Bronchial epithelial cell (primary cell): Measurements from ENCODE around the gene GPN3. TPM values are rescaled to one million over a fixed set of nuclear protein-coding genes. Genes with fewer than 3 reads are reported as not detected.

ENCODE experiments used
- DNase-seq: peaks from one replicate; pipeline ENCODE4 v3.0.0-alpha.2; 2010; ENCODE audit warnings: low read depth
- FAIRE-seq: peaks from 2 replicates; lab custom pipeline; 2011; peaks lifted over from hg19 to GRCh38; lab: Jason Lieb, UNC
- H3K27me3 ChIP-seq: 2 replicates; pipeline ENCODE4 v1.5.1; 2011; ENCODE audit warnings: low read length; ENCODE audit not compliant: control insufficient read depth, insufficient read depth
- H3K36me3 ChIP-seq: 2 replicates; pipeline ENCODE4 v1.5.1; 2011; ENCODE audit warnings: low read length; ENCODE audit not compliant: control insufficient read depth, insufficient read depth
- H3K4me3 ChIP-seq: 2 replicates; pipeline ENCODE4 v1.5.1; 2011; ENCODE audit warnings: mild to moderate bottlenecking, low read depth, low read length, control low read depth
- CTCF ChIP-seq: IDR thresholded peaks from 2 replicates; pipeline ENCODE4 v1.5.1; 2011; ENCODE audit warnings: mild to moderate bottlenecking, moderate library complexity, low read length, control low read depth, inconsistent platforms; ENCODE audit not compliant: insufficient read depth, severe bottlenecking
- total RNA-seq: library from RNA; depleted of rRNA; stranded (reverse); fragments of >200 nt; gene quantifications from 2 replicates; pipeline ENCODE4 v1.2.1, GENCODE V29; 2014

Gene GPN3
- total RNA-seq, result 16.6 and 19.7 TPM in 2 replicates

- DNase-seq (peak; percentile 97), FAIRE-seq (peak; percentile 7)
- Histone ChIP-seq H3K36me3 (peaks cover 2% of the 10 kb centered on the region), H3K27me3 (no peaks in the 10 kb centered on the region), H3K4me3 (peak within 1 kb of the TSS; percentile 74)
- no peak for TF ChIP-seq CTCF
Observed at GRCh38 chr12:110468214-110469048, at the start of gene GPN3, which contains the start of gene FAM216A. TSS of gene GPN3 (minus strand) at chr12:110468257. CDS start at chr12:110468203, 54 bp downstream. TSS of gene FAM216A (plus strand) at chr12:110468845. CDS start at chr12:110468876, 31 bp downstream.

GRCh38 chr12:110516995-110517394 is 48.9 kb upstream of the GPN3 start:
- Histone ChIP-seq H3K27me3 (no peaks in the 10 kb centered on the region), H3K36me3 (no peaks in the 10 kb centered on the region), H3K4me3 (no peak overlapping the region)
- FAIRE-seq, result no peak
- DNase-seq, result no peak
- no peak for TF ChIP-seq CTCF

- no peaks in the 10 kb centered on the region for H3K27me3 ChIP-seq
- DNase-seq (no peak), FAIRE-seq (no peak)
- H3K4me3 ChIP-seq, result no peak overlapping the region
- H3K36me3 ChIP-seq, result no peaks in the 10 kb centered on the region
- TF ChIP-seq CTCF, result no peak
Observed at GRCh38 chr12:110514363-110514762, 46.3 kb upstream of the GPN3 start.

GRCh38 chr12:110513842-110514241 is 45.8 kb upstream of the GPN3 start:
- no peak overlapping the region for H3K4me3 ChIP-seq
- no peak for FAIRE-seq

GRCh38 chr12:110508071-110508586 is 40.1 kb upstream of the GPN3 start:
- DNase-seq (peak; percentile 23), FAIRE-seq (no peak)
- no peaks in the 10 kb centered on the region for H3K36me3 ChIP-seq
- TF ChIP-seq CTCF, result no peak
- no peaks in the 10 kb centered on the region for H3K27me3 ChIP-seq
- H3K4me3 ChIP-seq, result no peak overlapping the region

More at GRCh38 chr12:110513842-110514241, 45.8 kb upstream of the GPN3 start:
- H3K27me3 ChIP-seq, result no peaks in the 10 kb centered on the region
- no peak for TF ChIP-seq CTCF
- H3K36me3 ChIP-seq, result no peaks in the 10 kb centered on the region
- no peak for DNase-seq
